Sciatic nerve (tissue), 2 donors: ENCODE data around the gene RIMBP2. TPM values are rescaled to one million over a fixed set of nuclear protein-coding genes. Genes with fewer than 3 reads are reported as not detected.

ENCODE experiments used
- ATAC-seq: fragments of 200-7000 bp; cut with Tn5 transposase; one replicate; pipeline ENCODE4 v1.9.1; 2020; ENCODE audit warnings: mild to moderate bottlenecking, moderate library complexity
- DNase-seq: peaks from one replicate; pipeline ENCODE4 v3.0.0-alpha.2; 2020; ENCODE audit warnings: low spot score
- intact Hi-C: fragments of 100-400 bp; cut with DNase I; formaldehyde crosslinking; loops from one replicate; pipeline ENCODE4 v1.14.2; 2022
- total RNA-seq: library from RNA; stranded (reverse); fragmentation: NEBNext Ultra II Directional; extraction: Animal tissue kit (Norgen Biotek cat#: 25700); gene quantifications from one replicate; pipeline ENCODE4 v1.2.1, GENCODE V29; 2021
- donor health status: DM: no; HTN: no; CAD: no.
- donor health status: DM: no; HTN: no; CAD: no.

The RIMBP2 gene
- total RNA-seq, 1 donor from 2014 or later = 1.6 TPM

GRCh38 chr12:130487636-130488357 lies 228.3 kb downstream of the RIMBP2 start:
- DNase-seq = no peak
- intact Hi-C loops = no loop called here
- no peak for ATAC-seq

- no peak for DNase-seq
- intact Hi-C loops = no loop called here
- no peak for ATAC-seq
Observed at GRCh38 chr12:130486891-130487416, 229.1 kb downstream of the RIMBP2 start.

DNA sequence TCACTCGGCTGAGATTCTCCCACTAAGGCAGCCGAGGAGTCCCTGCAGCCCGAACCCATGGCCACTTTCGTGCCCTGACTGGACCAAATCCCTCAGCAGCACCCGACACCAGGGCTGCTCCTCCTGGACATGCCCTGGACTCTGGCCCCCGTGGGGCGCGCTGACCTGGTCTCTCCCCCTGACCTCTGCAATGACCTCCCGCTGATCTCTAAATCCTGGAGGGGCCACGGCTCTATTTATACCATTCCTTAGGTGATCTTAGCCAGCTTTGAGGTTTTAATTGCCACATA lies 230.0 kb downstream of the RIMBP2 start:
- DNase-seq (no peak), ATAC-seq (no peak)
- intact Hi-C loops = no loop called here

- ATAC-seq (no peak), DNase-seq (no peak)
- intact Hi-C loops = no loop called here
Observed at GRCh38 chr12:130485291-130486145, 230.6 kb downstream of the RIMBP2 start.

DNA sequence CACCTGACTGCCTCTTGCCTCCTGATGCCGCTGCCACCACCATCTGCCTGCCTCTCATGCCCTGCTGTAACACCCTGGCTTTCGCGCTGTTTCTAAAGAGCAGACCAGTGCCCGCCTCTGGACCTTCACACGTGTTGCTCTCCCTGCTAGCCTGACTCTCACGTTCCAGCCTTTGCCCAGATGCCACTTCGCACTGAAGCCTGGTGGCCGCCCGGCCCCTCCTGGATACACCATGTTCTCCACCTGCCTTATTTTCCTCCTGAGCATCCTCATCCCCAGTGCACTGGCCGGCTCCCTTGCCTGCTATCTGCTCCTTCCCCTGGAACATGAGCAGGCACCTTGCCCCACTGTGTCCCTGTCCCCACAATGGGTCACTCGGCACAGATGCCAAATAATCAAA lies 231.9 kb downstream of the RIMBP2 start:
- intact Hi-C loops = no loop called here
- DNase-seq (no peak), ATAC-seq (no peak)

GRCh38 chr12:130483616-130484180 lies 232.4 kb downstream of the RIMBP2 start:
- DNase-seq = no peak
- intact Hi-C loops = no loop called here
- peak; percentile 17 for ATAC-seq

DNA sequence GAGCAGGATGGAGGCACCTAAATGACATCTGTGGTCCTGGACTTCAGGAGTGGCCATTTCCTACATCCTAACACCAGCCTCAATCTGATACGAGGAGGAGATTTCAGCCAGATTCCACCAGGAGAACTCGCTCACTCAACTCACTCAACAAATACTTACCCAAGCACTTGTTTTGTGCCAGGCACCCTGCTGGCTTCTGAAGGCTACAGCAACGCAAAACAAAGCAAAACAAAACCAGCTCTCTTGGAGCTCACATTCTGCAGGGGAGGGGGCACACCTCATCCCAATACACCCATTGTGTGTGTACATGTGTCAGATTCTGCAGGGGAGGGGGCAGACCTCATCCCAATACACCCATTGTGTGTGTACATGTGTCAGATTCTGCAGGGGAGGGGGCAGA lies 233.7 kb downstream of the RIMBP2 start:
- DNase-seq = no peak
- intact Hi-C loops = no loop called here

DNA sequence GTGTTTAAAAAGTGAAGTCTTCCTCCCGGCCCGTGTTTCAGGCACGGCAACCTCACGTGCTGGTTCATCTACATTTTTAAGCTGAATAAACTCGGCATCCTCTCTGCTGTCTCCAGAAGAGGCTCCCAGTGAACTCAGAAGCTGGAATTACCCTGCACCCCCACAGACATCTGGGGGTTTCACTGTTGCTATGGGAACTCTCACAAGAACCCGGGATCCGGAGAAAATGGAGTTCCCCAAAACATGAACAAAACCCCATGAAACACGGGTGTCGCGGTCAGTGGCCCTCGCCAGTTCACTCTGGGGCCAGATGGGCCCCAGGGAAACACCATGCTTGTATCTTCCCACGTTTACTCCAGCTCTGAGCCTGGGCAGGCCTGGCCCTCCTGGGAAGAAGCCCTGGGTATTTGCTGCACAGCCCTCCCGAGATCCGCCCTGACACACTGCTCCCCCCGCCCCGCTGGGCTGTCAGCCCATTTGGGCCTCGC lies 234.7 kb downstream of the RIMBP2 start:
- DNase-seq = no peak
- intact Hi-C loops = no loop called here
- ATAC-seq = no peak

More for the DNA sequence above, 233.7 kb downstream of the RIMBP2 start:
- no peak for ATAC-seq

- DNase-seq (no peak), ATAC-seq (peak; percentile 43)
- intact Hi-C loops = no loop called here
Observed at GRCh38 chr12:130480887-130481286, 235.2 kb downstream of the RIMBP2 start.

- ATAC-seq = no peak
- intact Hi-C loops = no loop called here
- no peak for DNase-seq
Observed at GRCh38 chr12:130480231-130480630, 235.9 kb downstream of the RIMBP2 start.

- intact Hi-C loops = no loop called here
- no peak for DNase-seq
- no peak for ATAC-seq
Observed at GRCh38 chr12:130479401-130480125, 236.5 kb downstream of the RIMBP2 start.

- intact Hi-C loops = no loop called here
- DNase-seq (no peak), ATAC-seq (no peak)
Observed at GRCh38 chr12:130478786-130479185, 237.3 kb downstream of the RIMBP2 start.

- DNase-seq (no peak), ATAC-seq (no peak)
- intact Hi-C loops = no loop called here
Observed at GRCh38 chr12:130477701-130478100, 238.4 kb downstream of the RIMBP2 start.

DNA sequence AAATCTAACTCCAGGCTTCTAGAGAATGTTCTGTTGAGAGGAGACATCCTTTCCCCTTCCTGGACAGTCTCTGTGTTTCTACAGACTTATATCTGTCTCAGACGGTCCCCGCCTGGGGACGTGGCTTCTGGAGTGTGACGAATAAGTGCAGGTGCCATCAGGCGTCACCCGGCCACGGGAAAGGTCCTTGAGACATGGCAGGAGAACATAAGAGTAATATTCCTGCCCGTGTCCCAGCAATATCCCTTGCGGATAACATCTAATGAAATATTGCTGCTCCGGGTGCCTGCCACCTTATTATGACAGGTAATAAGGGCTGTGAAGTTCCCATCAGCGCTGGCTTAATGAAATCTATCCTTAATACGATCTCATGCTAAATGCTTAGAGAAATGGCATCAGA lies 238.8 kb downstream of the RIMBP2 start:
- ATAC-seq (no peak), DNase-seq (no peak)
- intact Hi-C loops = no loop called here

GRCh38 chr12:130476451-130477135 lies 239.5 kb downstream of the RIMBP2 start:
- DNase-seq (no peak), ATAC-seq (no peak)
- intact Hi-C loops = no loop called here

- DNase-seq = no peak
- intact Hi-C loops = no loop called here
- no peak for ATAC-seq
Observed at GRCh38 chr12:130474599-130475269, 241.4 kb downstream of the RIMBP2 start.

DNA sequence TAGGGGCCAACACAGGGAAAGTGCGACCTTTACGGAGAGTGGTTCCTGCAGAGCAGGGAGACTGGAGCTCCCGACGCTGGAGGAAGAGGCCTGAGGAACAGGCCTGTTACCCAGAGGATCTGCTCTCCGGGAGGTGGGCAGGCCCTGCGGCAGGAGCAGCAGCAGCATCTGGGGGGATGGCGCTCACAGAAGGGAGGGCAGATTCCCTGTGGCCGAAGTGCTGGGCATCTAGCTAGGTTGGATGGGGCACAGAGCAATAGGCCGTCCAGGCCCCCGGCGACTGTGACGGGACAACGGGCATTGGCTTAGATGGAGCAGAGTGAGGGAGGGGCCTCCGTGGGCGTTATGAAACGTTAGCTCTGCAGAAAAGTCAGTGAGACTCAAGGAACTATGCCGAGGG lies 242.8 kb downstream of the RIMBP2 start:
- DNase-seq (no peak), ATAC-seq (no peak)
- intact Hi-C loops = no loop called here

GRCh38 chr12:130470969-130471368 lies 245.1 kb downstream of the RIMBP2 start:
- intact Hi-C loops = no loop called here
- DNase-seq (no peak), ATAC-seq (no peak)
